Panc1 (cell line): ENCODE results near the gene P2RX1. TPM values are rescaled to one million over a fixed set of nuclear protein-coding genes. Genes with fewer than 3 reads are reported as not detected.

Experiments used
- ATAC-seq: fragments of 200-7000 bp; cut with Tn5 transposase; 2 replicates; pipeline ENCODE4 v1.9.1; 2020; ENCODE audit warnings: mild to moderate bottlenecking, moderate library complexity
- Bru-seq: library from RNA; stranded (reverse); fragments of 400-500 nt; gene quantifications from one replicate; lab custom pipeline; 2021; lab: Mats Ljungman, UMichigan
- BruChase-seq, 2 experiments: library from RNA; stranded (reverse); fragments of 400-500 nt; gene quantifications; one replicate each; lab custom pipeline; 2021; lab: Mats Ljungman, UMichigan
- BruUV-seq: library from RNA; stranded (reverse); fragments of 400-500 nt; replicated peaks from 2 replicates; lab custom pipeline; 2021; lab: Mats Ljungman, UMichigan
- CTCF ChIA-PET: fragments of 300-600 bp; sonication (Branson Sonifier 250); formaldehyde crosslinking; loops from one replicate; lab custom pipeline; 2022; ENCODE audit warnings: antibody characterized with exemption; lab: Charles Lee
- POLR2A ChIA-PET: fragments of 300-600 bp; sonication (Branson Sonifier 250); formaldehyde crosslinking; loops from one replicate; lab custom pipeline; 2022; ENCODE audit warnings: antibody characterized with exemption; lab: Charles Lee
- DNase-seq: peaks from one replicate; pipeline ENCODE4 v3.0.0-alpha.2; 2010; ENCODE audit warnings: low read depth, low spot score
- H3K27ac ChIP-seq: 2 replicates; pipeline ENCODE4 v1.5.1; 2011; ENCODE audit warnings: mild to moderate bottlenecking, low read length, inconsistent platforms
- H3K27me3 ChIP-seq: fragments of 200-500 bp; sonication (Bioruptor generic); 2 replicates; pipeline ENCODE4 v1.6.0; 2014; ENCODE audit warnings: low read length, inconsistent platforms; ENCODE audit not compliant: control insufficient read depth, insufficient read depth
- H3K36me3 ChIP-seq: fragments of 200-500 bp; sonication (Bioruptor generic); 2 replicates; pipeline ENCODE4 v1.5.1; 2014; ENCODE audit warnings: inconsistent platforms, mild to moderate bottlenecking, low read length, moderate library complexity; ENCODE audit not compliant: control insufficient read depth, insufficient read depth
- H3K4me1 ChIP-seq: 2 replicates; pipeline ENCODE4 v1.5.1; 2011; ENCODE audit warnings: inconsistent platforms, mild to moderate bottlenecking, low read length, moderate library complexity; ENCODE audit not compliant: control insufficient read depth, insufficient read depth
- H3K4me3 ChIP-seq, 2 experiments: 2 replicates each; pipeline ENCODE4 v1.5.1; 2011 to 2012; ENCODE audit warnings: low read depth in 2 of 2, low read length in 2 of 2, mild to moderate bottlenecking in 2 of 2, inconsistent platforms in 1 of 2, moderate library complexity in 1 of 2
- H3K9me3 ChIP-seq: fragments of 200-500 bp; sonication (Bioruptor generic); 2 replicates; pipeline ENCODE4 v1.5.1; 2014; ENCODE audit warnings: low read depth, mild to moderate bottlenecking, inconsistent platforms, low read length, moderate library complexity; ENCODE audit not compliant: control insufficient read depth, insufficient read depth
- POLR2AphosphoS5 ChIP-seq: IDR thresholded peaks from 2 replicates; pipeline ENCODE4 v1.6.1; 2012; ENCODE audit warnings: mild to moderate bottlenecking, low read depth, low read length, moderate library complexity
- SIN3A ChIP-seq: IDR thresholded peaks from 2 replicates; pipeline ENCODE4 v1.6.1; 2012; ENCODE audit warnings: low read depth, mild to moderate bottlenecking, low read length, moderate library complexity, borderline replicate concordance; ENCODE audit not compliant: insufficient read depth
- TCF7L2 ChIP-seq: IDR thresholded peaks from 2 replicates; pipeline ENCODE4 v1.6.1; 2011; ENCODE audit warnings: mild to moderate bottlenecking, low read depth, low read length, inconsistent platforms
- in situ Hi-C: cut with HindIII; loops from 2 replicates; pipeline ENCODE4 v1.10.0; 2016; ENCODE audit warnings: low sequenced_read_pairs, low pct_unique_long_range_greater_than_20kb
- intact Hi-C: fragments of 100-400 bp; cut with micrococcal nuclease; formaldehyde crosslinking; loops from one replicate; pipeline ENCODE4 v1.10.0; 2022; ENCODE audit not compliant: unreplicated experiment
- long read RNA-seq: library from polyadenylated mRNA; unstranded; transcript quantifications from one replicate; pipeline ENCODE4 v2.0.0, GENCODE V29; 2021; ENCODE audit not compliant: unreplicated experiment
- polyA plus RNA-seq: library from polyadenylated mRNA; unstranded; fragments of >200 nt; gene quantifications from one replicate; pipeline ENCODE4 v1.2.1, GENCODE V29; 2012; ENCODE audit warnings: missing spikeins; ENCODE audit not compliant: insufficient read length
- total RNA-seq: library from RNA; stranded (reverse); gene quantifications from one replicate; pipeline ENCODE4 v1.2.1, GENCODE V29; 2021; ENCODE audit not compliant: unreplicated experiment
- TF ChIP-seq, protein P1 (sequence below): fragments of 450-650 bp; IDR thresholded peaks from 2 replicates; pipeline ENCODE4 v1.5.1; 2017; ENCODE audit warnings: mild to moderate bottlenecking
- TF ChIP-seq, protein P2 (sequence below), 2 experiments: IDR thresholded peaks; 2 replicates each; pipeline ENCODE4 v1.6.1; 2011 to 2012; ENCODE audit warnings: low read depth in 2 of 2, control low read depth in 1 of 2, low read length in 1 of 2, mild to moderate bottlenecking in 1 of 2, moderate library complexity in 1 of 2; ENCODE audit not compliant: insufficient read depth in 1 of 2

P2RX1 gene
- total RNA-seq (not detected), Bru-seq, nascent RNA (percentile 5 among the genes with signal in this experiment), BruChase-seq, experiment 1, labeled RNA remaining after a 2-hour chase (percentile 5 among the genes with signal in this experiment), BruChase-seq, experiment 2, labeled RNA remaining after a 6-hour chase (percentile 11 among the genes with signal in this experiment)
- polyA plus RNA-seq = not detected
- long read RNA-seq = 0 reads

DNA sequence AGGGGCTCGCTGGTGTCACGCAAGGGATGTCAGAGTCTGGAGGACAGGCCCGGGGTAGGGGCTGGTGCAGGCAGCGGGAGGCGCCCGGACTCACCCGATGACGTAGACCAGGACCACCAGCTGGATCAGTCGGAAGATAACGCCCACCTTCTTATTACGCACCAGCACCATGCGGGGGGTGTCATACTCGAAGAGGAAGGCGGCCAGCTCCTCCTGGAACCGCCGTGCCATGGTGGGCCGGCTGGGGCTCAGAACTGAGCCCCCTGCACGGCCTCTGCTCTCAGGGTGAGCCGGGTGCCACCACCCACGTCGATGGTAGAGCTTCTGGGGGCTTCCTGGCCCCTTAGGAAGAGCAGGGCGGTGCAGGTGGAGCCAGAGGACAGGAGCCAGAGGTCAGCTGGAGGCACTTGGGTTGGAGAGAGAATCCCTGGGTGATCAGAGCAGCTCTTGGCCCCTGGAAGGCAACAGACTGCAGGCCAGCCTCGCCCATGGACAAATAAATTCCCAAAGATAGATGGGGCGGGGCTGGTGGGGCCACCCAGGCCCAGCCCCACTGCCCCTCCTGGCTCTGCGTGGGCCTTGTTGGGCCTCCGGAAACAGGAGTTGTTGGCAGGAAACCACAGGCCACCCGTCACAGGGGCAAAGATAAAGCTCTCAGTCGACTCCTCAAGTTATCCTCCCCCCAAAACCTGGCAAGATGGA lies at the start of gene P2RX1:
TSS of gene P2RX1 (minus strand) at position 471 of the 702 bp plus-strand sequence. CDS start at position 231, 240 bp downstream.
- ChIA-PET POLR2A (no interaction called here), CTCF (no interaction called here)
- no peaks in the 10 kb centered on the region for H3K9me3 ChIP-seq
- H3K4me1 ChIP-seq = no peaks in the 10 kb centered on the region; the same call in 1 of the 2 replicates
- H3K4me3 ChIP-seq = no peak within 1 kb of the TSS
- TF ChIP-seq SIN3A (no peak), POLR2AphosphoS5 (no peak), TCF7L2 (no peak)
- TF ChIP-seq, protein P1, sequence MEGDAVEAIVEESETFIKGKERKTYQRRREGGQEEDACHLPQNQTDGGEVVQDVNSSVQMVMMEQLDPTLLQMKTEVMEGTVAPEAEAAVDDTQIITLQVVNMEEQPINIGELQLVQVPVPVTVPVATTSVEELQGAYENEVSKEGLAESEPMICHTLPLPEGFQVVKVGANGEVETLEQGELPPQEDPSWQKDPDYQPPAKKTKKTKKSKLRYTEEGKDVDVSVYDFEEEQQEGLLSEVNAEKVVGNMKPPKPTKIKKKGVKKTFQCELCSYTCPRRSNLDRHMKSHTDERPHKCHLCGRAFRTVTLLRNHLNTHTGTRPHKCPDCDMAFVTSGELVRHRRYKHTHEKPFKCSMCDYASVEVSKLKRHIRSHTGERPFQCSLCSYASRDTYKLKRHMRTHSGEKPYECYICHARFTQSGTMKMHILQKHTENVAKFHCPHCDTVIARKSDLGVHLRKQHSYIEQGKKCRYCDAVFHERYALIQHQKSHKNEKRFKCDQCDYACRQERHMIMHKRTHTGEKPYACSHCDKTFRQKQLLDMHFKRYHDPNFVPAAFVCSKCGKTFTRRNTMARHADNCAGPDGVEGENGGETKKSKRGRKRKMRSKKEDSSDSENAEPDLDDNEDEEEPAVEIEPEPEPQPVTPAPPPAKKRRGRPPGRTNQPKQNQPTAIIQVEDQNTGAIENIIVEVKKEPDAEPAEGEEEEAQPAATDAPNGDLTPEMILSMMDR = no peak
- TF ChIP-seq, protein P2, sequence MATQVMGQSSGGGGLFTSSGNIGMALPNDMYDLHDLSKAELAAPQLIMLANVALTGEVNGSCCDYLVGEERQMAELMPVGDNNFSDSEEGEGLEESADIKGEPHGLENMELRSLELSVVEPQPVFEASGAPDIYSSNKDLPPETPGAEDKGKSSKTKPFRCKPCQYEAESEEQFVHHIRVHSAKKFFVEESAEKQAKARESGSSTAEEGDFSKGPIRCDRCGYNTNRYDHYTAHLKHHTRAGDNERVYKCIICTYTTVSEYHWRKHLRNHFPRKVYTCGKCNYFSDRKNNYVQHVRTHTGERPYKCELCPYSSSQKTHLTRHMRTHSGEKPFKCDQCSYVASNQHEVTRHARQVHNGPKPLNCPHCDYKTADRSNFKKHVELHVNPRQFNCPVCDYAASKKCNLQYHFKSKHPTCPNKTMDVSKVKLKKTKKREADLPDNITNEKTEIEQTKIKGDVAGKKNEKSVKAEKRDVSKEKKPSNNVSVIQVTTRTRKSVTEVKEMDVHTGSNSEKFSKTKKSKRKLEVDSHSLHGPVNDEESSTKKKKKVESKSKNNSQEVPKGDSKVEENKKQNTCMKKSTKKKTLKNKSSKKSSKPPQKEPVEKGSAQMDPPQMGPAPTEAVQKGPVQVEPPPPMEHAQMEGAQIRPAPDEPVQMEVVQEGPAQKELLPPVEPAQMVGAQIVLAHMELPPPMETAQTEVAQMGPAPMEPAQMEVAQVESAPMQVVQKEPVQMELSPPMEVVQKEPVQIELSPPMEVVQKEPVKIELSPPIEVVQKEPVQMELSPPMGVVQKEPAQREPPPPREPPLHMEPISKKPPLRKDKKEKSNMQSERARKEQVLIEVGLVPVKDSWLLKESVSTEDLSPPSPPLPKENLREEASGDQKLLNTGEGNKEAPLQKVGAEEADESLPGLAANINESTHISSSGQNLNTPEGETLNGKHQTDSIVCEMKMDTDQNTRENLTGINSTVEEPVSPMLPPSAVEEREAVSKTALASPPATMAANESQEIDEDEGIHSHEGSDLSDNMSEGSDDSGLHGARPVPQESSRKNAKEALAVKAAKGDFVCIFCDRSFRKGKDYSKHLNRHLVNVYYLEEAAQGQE (IDR thresholded peaks at IDR 0.05; ENCODE audit: insufficient read depth in 1 of 2, low read depth in 2 of 2, low read length in 1 of 2) = no peak
- BruUV-seq = no TSS peak
- H3K27me3 ChIP-seq = no peaks in the 10 kb centered on the region
- no peak for DNase-seq
- no peak for ATAC-seq
- in situ Hi-C loops = no loop called here
- intact Hi-C loops = no loop called here
- H3K36me3 ChIP-seq = no peaks in the 10 kb centered on the region
- no peak within 1 kb of the TSS for H3K27ac ChIP-seq

DNA sequence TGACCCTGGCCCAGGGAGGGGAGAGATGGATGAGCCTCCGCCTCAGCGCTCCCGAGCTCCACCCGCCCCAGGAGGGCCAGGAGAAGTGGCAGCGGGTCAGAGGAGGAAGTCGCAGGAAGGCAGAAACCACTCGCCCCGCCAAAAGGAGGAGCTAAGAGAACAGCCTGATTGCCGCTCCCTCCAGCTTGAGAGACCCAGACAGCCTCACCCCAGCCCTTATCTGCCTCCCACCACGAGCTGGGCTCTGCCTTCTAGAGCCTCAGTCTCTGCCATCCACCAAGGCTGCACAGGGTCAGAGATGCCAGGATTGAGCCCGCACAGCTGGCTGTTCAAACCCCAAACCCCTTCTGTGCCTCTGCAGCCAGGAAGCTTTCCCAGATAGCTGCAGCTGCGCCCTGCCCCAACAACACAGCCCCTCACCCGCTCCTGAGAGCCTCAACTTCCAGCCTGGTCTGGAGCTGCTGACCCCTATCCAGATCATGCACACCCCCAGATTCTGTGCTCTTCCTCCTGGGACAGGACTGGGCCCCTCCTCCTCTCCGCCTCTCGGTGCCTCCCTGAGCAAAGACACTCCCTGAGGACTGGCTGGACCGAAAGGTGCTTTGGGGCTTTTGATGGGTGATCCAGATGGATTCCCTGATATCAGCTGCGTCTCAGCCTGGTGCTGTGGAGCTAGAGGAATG lies 49.0 kb upstream of the P2RX1 start:
- POLR2A ChIA-PET = no interaction called here
- BruUV-seq = no TSS peak
- in situ Hi-C loops = no loop called here
- ATAC-seq (peak; percentile 91), DNase-seq (no peak)
- peak overlapping the region; percentile 61 for H3K27ac ChIP-seq
- peak overlapping the region; percentile 59 to 72 for H3K4me3 ChIP-seq
- peaks cover 6% of the 10 kb centered on the region for H3K4me1 ChIP-seq
- no peaks in the 10 kb centered on the region for H3K9me3 ChIP-seq
- H3K27me3 ChIP-seq = no peaks in the 10 kb centered on the region
- TF ChIP-seq SIN3A (no peak), TCF7L2 (no peak), POLR2AphosphoS5 (no peak)
- TF ChIP-seq, protein P2 (IDR thresholded peaks at IDR 0.05; ENCODE audit: insufficient read depth in 1 of 2, low read depth in 2 of 2, low read length in 1 of 2) = no peak
- TF ChIP-seq, protein P1 = no peak
- no peaks in the 10 kb centered on the region for H3K36me3 ChIP-seq
- intact Hi-C loops = no loop called here
- CTCF ChIA-PET = interaction anchor here (0.6 kb wide), 1 partner anchor 34 kb away, joined by 4 read pairs; no protein-coding TSS in a partner anchor
